ENCODE results near the gene SLC6A7.
"Not testable (repeated sequence)": the region's sequence is repeated elsewhere in the genome, so short reads cannot be mapped to it uniquely, and the experiment has no call there.

The SLC6A7 gene

DNA sequence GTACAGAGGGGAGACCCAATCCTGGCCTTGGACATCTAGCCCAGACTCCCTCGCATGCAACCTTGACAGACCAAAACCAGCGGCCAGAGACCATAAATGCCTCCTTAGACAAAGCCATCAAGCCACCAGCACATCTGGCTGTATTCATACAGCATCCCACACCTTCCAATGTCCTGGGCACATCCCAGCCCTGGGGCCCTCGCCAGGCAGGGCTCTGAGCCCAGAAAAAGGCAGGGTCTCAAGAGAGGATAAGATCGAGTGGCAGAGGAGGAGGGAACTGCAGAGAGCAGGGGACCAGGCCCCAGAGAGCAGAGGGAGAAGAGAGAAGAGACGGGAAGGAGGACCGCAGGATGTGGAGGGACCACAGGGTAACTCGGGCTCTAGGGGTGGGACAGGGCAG lies 54.3 kb downstream of the SLC6A7 start:
- no peak for FAIRE-seq

DNA sequence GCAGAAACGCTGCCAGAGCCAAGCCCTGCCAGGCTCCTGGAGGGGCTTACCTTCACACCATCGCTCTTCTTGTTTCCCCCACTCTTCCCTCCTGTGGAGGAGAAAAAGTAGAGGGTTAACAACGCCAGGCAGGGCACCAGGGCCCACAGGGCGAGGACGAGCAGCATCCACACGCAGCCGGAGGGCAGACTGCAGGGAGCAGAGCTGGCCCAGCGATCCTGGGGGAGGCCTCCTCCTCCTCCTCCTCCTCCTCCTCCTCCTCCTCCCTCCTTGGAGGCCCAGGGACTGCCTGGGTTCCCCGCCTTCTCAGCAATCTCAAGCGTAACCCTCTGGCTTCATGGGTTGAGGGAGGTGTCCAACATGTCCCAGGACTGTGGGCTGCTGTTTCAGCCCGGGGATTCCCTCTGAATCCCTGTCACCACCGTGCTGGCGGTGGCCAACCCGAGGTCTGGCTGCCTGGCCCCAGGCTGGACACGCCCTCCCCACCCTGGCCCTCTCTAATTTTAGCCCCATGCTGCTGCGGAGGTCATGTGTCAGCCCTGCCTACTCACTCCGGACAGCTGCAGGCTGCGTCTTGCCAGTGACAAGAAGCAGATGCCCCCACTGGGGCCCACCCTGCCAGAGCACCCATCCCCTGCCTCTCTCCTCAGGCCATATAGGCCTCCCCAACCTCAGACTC lies 55.4 kb downstream of the SLC6A7 start:
- no peak for FAIRE-seq

DNA sequence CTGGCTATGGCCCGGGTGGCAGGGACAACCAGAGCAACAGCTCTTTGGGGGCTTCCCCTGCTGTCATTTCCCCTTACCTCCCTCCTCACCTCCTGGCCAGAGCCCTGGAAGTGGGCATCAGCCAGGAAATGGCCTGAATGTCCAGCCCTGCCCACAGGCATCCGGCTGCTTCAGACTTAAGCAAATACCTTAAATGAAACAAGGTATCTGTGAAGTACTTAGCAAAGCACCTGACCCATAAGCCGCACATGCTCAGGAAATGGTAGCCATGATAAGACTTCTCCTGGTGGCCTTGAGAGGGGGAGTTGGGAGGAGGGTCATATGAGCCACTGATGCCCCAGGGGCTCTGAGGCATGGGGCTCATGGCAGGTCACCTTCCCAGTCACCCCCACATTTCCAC lies 55.9 kb downstream of the SLC6A7 start:
- FAIRE-seq: no peak

DNA sequence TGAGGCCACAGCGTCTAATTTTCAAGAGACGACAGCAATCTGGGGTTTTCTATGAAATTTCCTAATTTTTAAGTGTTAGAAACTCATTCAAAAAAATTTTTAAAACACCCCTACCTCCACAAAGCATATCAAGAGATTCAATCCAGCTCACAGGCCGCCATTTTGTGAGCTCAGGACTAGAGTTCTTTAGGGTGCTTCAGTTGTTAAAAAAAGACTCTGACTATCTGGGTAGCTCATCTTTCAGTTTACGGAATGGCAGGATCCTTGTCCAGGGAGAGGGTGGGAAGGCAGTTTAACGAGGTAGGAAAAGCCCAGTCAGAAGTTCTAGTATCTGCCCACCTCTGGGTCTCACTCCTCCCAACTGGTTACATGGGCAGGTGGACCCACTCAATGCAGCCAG lies 56.6 kb downstream of the SLC6A7 start:
- no peak for FAIRE-seq

DNA sequence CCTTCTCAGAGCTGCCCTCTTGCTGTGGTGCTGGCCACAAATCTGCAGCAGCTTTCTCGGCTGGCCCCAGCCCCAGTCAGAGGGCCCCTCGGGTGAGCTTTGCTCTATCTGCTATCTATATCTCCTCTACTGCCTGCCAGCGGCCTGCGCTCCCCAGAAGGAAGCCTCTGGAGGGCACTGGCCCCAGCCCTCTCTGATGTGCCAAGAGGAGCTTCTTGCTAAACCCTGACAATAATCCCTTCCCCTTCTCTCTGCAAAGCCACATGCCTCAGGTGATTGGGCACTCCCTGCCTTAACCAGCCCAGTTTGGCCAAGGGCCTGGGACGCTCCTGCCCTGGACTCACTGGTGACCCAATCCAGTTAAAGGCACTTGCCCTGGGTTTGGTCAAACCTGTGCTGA lies 57.0 kb downstream of the SLC6A7 start:
- FAIRE-seq: no peak

DNA sequence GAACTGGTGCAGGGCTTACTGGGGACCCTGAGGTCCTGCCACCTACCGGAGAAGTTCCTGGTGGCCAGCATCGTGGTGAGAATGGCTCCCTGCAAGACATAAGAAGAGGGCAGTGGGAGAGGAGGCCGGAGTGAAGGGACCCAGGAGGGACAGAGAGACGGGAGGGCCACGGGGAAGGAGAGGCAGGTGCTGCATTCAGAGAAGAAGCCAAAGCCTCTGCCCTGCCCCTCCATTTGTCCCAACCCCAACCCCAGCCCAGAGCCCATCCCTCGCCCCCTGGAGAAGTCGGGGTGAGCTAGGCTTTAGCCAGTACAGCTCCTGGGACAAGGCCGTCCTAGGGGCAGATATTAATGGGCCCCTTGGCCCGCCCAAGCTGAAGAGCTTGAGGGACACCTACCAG lies 57.9 kb downstream of the SLC6A7 start:
- FAIRE-seq: no peak

DNA sequence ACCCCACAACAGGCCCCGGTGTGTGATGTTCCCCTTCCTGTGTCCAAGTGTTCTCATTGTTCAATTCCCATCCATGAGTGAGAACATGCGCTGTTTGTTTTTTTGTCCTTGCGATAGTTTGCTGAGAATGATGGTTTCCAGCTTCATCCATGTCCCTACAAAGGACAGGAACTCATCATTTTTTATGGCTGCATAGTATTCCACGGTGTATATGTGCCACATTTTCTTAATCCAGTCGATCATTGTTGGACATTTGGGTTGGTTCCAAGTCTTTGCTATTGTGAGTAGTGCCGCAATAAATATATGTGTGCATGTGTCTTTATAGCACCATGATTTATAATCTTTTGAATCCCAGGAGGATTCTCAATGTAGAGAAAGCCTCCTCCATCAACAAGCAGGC lies 58.6 kb downstream of the SLC6A7 start:
- not testable (repeated sequence) for FAIRE-seq

DNA sequence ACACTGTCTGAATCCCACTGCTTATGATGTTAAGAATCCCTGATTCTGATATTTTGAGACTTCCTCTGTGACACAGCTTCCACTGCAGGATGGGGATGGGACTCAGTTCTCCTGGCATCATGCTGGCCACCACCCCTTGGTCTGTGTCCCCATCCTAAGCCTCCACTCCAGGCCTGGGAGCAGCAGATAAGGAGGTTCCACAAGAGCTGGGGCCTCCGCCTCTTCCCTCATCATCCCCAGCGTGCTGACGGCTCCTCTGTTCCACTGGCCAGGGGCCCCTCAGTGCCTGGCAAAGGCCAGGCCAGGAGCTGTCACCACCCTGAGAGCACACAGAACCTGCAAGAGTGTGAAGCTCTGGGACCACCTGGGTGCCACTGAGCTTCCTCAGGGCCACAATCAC lies 59.1 kb downstream of the SLC6A7 start:
- no peak for FAIRE-seq

DNA sequence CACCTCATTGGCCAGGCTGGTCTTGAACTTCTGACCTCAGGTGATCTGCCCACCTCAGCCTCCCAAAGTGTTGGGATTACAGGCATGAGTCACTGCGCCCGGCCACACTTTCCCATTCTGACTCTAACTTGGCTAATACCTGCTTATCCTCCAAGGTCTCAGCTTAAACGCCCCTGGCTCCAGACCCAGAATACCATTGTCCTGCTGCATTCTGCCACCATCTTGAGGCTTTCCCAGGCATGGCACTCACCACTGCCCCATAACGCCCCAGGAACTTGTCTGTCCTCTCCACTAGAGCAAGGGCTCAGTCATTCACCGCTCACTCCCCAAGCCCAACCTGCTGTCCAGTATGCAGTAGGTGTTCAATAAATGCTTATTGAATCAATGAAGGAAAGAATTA lies 59.9 kb downstream of the SLC6A7 start:
- no peak for FAIRE-seq

DNA sequence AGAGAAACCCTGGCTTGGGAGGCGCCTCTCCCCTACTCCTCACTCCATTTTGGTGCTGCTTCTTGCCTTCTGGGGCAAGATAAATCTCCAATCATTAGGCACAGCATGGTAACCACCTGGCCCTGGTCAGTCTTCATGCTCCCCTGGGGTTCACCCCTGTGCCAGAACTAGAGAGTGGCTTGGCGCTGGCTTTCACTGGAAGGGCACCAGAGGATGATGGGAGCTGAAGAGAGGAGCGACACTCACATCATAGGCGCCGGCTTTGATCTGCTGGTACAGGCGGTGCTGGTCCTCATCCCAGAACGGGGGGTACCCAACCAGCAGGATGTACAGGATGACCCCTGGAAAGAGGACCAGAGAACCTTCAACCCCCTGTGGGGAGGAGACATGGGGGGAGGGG lies 61.6 kb downstream of the SLC6A7 start:
- FAIRE-seq: no peak

DNA sequence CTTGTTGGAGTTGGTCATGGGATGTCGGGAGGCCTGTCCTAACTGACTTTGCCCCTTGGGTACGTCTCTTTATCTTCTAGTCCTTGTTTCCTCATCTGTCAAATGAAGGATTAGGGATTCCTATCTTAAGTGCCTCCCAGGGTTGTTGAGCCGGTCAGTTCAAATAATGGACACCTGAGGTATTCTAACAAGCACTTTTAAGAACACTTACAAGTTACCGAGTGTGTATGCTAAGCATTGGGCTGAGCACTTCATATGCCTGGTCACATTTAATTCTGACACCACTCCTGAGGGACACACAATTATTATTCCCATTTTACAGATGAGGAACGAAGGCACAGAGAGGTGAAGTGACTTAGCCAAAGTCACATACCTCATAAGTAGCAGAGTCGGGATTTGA lies 62.6 kb downstream of the SLC6A7 start:
- no peak for FAIRE-seq

DNA sequence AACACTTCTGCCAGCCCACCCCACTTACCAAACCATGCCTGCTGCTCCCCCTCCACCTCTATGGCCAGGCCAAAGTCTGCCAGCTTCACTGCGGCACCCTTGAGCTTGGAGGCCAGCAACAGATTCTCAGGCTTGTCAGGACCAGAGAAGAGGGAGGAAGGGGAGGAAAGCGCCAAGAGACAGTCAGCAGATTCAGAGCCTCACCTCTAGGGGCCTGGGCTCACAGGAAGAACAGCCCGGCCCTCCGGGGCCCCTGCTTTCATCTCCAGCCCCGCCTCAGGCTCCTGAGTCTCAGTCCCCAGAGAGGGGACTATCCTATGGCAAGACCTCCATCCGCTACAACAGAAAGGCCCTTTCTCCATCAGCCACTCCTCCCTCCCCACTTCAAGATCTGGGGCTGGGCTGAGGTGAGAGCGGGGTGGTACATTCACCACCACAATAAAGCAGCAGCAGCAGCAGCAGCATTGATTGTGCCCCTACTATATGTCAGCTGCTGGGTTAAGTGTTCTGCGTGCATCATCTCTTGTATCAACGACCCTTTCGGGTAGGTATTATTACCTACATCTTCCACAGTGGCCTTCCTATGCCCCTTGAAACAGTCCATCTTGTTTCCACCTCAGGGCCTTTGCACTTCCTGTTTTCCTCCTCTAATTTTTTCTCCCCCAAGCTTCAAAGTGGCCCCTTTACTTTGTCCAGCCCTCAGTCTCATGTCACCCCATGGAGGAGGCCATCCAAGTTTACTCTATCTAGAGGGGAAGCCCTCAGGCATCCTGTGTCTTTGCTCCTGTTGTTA lies 63.8 kb downstream of the SLC6A7 start:
- no peak for FAIRE-seq

DNA sequence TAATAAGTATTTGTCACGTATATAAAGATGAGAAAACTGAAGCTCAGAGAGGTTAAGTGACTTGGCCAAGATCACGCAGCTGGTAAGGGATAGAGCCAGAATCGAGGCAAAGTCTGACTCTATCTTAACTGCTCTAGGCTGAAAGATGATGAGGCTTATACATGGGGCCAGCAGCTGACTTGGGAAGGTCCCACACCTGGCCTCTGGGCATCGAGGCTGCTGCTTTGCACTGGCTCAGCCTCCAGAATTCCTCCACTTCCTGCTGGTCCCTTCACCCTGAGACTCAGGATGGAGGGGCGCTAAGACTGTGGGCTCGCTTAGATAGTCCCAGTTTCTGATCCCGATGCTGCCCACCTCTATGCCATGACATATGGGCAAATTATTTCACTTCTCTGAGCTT lies 64.5 kb downstream of the SLC6A7 start:
- FAIRE-seq: no peak

DNA sequence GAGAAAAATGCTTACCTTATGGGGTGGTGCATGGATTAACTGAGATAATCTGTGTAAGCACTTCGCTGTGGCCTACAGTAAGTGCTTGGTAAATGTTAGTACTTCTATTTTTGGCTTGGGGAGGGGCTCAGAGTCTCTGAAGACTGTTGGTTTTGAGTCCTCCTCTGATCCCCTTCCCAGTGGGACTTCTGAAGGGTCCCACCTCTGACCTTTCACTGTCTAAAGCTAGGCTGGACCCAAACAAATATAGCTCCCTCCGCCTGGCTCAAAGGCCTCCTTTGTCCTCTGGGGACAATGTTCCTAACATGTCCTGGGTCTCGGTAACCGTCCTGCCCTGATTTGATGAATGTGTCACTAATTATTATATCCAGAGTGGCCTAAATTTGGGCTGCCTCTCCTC lies 64.9 kb downstream of the SLC6A7 start:
- FAIRE-seq: no peak

DNA sequence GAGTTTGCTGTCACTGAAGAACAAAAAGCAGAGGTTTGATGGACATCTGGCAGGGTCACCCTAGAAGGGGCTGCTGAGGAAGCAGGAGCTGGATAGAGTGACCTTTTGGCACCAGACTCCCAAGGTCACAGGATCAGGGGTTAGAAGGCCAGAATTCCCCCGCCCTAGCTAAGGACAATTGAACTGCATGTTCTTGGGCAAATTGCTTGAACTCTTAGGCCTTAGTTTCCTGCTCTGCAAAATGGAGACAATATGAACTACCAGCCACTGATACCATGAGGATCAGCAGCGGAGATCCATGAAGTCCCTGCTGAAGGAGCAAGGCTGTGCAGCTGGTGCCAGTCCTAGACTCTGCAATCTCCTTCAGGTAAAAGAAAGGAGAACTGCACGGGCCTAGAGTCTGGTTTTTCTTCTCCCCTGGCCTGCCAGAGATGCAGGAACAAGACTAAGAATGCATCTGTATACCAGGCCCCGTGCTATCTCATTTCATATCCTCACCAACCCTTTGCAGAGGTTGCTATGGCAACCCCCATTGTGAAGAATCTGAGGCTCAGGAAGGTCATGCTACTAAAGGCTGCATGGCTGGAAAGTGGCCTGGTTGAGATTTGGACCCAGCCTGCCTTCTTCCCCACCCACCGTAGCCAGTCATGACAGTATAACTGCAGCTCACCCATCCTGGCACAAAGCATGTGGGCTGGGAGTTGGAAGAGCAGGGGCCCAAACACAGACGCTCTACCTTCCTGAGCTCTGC lies 66.0 kb downstream of the SLC6A7 start:
- FAIRE-seq: no peak

DNA sequence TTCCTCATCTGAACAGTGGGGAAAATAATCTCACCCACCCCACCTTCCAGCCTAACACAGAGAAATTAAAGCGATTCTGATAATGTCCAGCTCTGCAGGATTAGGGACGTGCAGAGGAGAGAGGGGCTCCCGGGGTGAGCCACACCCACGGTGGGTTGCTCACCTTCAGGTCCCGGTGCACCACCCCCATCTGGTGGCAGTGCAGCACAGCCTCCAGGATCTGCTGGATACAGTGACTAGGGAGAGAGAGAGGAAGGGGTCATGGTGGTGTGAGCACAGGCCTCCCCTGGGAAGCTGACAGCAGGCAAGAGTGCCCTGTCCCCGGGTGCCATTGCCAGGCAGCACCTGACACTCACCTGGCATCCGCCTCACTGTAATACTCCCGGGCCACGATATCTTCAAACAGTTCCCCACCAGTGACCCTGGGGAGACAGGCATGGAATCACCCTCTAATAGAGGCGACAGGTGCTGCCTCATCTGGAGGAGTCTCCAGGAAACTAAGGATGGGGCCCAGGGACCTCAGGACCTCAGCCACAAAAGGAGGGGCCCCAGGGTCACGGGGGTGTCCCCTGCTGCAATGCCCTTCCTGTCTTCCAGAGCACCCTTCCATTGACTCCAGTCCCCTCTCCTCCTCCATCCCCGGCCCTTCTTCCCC lies 66.7 kb downstream of the SLC6A7 start:
- FAIRE-seq: no peak

DNA sequence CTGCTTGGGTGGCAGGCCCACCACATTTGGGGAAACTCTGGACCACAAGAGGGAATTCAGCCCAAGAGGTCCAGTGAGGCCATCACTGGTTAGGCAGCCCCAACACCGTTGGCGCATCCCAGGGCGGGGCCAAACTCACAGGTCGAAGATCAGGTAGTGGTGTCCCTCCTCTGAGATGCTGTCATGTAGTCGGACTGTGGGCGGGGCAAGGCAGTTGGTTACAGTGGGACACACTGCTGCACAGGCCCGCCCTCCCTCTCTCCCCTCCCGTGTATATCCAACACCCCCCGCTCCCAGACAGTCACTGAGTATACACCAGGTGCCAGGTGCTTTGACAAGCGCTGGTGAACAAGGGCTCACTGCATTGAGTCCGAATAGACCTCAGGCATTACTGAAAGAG lies 67.6 kb downstream of the SLC6A7 start:
- FAIRE-seq: no peak

DNA sequence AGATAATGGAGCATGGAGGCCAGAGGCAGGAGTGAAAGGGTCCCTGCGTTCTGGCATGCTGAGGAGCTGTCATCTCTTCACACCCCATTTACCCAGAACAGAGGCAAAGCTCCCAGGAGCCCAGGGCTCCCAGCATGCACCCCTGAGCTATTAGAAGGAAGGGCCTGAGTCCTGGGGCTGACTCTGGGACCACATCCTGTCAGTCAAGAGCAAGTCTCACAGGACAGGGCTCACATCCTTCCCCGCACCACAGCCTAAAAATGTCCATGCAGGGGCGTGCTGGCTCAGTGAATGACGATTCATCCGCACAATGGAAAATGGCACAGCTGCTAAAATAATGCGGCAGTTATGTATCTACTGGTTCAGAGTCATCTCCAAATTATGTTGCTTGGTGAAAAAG lies 68.3 kb downstream of the SLC6A7 start:
- no peak for FAIRE-seq
